Tibial artery (tissue), 4 donors: ENCODE results near the gene MMP2.

ENCODE experiments used
- DNase-seq, 2 donors: peaks; one replicate each; pipeline ENCODE4 v3.0.0-alpha.2; 2019
- H3K27ac ChIP-seq, 2 donors: fragments of 200-600 bp; sonication (generic) in 1 of 2; 1 replicate in 1 of 2; 2 replicates in 1 of 2; pipeline ENCODE4 v1.5.1; 2018 to 2019; ENCODE audit warnings: mild to moderate bottlenecking in 1 of 2
- H3K27me3 ChIP-seq, 2 donors: fragments of 200-600 bp; sonication (generic) in 1 of 2; one replicate each; pipeline versions ENCODE4 v1.5.1 to v1.6.0; 2016 to 2019
- H3K36me3 ChIP-seq, 3 donors: fragments of 200-600 bp; sonication (generic) in 2 of 3; one replicate each; pipeline ENCODE4 v1.5.1; 2016 to 2019; ENCODE audit warnings: mild to moderate bottlenecking in 2 of 3
- H3K4me1 ChIP-seq, 4 donors: fragments of 200-600 bp; sonication (generic) in 2 of 4; 1 replicate in 3 of 4; 2 replicates in 1 of 4; pipeline ENCODE4 v1.5.1; 2016 to 2019
- H3K4me3 ChIP-seq, 2 donors: fragments of 200-600 bp; sonication (generic) in 1 of 2; 1 replicate in 1 of 2; 2 replicates in 1 of 2; pipeline ENCODE4 v1.5.1; 2018 to 2019; ENCODE audit warnings: mild to moderate bottlenecking in 2 of 2
- H3K9me3 ChIP-seq, 3 donors: fragments of 200-600 bp; sonication (generic) in 1 of 3; one replicate each; pipeline ENCODE4 v1.5.1; 2016 to 2019
- intact Hi-C: fragments of 100-400 bp; cut with DNase I; formaldehyde crosslinking; loops from one replicate; pipeline ENCODE4 v1.15.0; 2023; ENCODE audit warnings: low total_unique reads
- TF ChIP-seq, protein P1 (sequence below), 2 experiments: fragments of 200-600 bp in 1 of 2; fragments of 450-650 bp in 1 of 2; IDR thresholded peaks; one replicate each; pipeline ENCODE4 v1.5.1; 2017 to 2019; ENCODE audit warnings: antibody characterized with exemption in 2 of 2, mild to moderate bottlenecking in 1 of 2, moderate library complexity in 1 of 2

MMP2 gene

DNA sequence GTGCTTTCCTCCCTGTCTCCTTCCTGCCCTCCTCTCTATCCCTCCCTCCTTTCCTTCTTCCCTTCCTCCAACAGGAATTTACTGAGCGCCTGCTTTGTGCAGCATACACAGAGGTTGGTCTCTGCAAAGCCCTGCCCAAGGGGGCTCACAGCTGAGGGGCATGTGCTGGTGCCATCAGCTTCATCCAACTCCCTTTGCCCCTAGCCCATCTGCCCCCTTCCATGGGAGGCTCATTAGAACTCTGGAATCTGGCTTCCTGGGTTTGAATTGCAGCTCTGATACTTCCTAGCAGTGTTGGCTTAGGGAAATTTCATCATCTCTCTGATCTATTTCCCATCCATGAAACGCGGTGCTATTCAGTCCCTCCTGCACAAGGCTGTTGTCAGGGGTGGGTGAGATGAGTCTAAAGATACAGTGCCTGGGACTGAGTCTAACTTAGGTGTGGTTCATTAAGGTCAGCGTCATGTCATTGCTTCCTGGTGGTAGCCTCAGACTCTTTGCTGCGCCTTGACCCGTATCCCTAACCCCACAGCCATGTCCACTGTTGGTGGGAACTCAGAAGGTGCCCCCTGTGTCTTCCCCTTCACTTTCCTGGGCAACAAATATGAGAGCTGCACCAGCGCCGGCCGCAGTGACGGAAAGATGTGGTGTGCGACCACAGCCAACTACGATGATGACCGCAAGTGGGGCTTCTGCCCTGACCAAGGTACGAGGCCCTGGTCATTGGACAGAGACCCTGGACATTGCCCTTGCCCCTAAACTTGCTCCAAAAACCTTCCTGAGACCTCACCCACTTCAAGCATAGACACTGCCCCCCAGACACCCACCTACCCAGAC lies 10.3 kb downstream of the MMP2 start:
- Histone ChIP-seq H3K9me3 (no peaks in the 10 kb centered on the region), H3K4me3 (no peak overlapping the region), H3K27ac (no peak overlapping the region), H3K36me3 (peaks cover 4 to 22% (median 20%) of the 10 kb centered on the region in 3 donors), H3K27me3 (no peaks in the 10 kb centered on the region), H3K4me1 (no peaks in the 10 kb centered on the region)
- peak in 1 of 2 donors; percentile 23 for DNase-seq
- TF ChIP-seq, protein P1, sequence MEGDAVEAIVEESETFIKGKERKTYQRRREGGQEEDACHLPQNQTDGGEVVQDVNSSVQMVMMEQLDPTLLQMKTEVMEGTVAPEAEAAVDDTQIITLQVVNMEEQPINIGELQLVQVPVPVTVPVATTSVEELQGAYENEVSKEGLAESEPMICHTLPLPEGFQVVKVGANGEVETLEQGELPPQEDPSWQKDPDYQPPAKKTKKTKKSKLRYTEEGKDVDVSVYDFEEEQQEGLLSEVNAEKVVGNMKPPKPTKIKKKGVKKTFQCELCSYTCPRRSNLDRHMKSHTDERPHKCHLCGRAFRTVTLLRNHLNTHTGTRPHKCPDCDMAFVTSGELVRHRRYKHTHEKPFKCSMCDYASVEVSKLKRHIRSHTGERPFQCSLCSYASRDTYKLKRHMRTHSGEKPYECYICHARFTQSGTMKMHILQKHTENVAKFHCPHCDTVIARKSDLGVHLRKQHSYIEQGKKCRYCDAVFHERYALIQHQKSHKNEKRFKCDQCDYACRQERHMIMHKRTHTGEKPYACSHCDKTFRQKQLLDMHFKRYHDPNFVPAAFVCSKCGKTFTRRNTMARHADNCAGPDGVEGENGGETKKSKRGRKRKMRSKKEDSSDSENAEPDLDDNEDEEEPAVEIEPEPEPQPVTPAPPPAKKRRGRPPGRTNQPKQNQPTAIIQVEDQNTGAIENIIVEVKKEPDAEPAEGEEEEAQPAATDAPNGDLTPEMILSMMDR (IDR thresholded peaks at IDR 0.05) = no peak
- intact Hi-C loops = no loop called here

DNA sequence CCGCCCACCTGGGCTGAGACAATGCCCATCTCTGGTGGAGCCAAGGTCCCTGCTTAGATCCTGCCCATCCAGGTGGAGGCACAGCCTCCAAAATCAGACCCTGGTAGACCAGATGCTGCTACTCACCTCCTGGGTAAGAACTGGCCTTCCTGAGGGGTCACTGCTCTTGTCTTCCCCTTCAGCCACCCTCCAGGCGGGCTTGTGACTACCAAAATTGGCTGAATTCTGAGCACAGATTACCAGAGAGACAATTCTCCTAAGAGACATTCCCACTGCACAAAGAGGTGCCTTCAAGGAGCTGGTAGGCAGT lies 10.9 kb downstream of the MMP2 start:
- Histone ChIP-seq H3K4me1 (peaks cover 0 to 3% (median 0%) of the 10 kb centered on the region in 4 donors), H3K27ac (no peak overlapping the region), H3K4me3 (no peak overlapping the region), H3K36me3 (peaks cover 4 to 20% (median 17%) of the 10 kb centered on the region in 3 donors), H3K9me3 (no peaks in the 10 kb centered on the region), H3K27me3 (no peaks in the 10 kb centered on the region)
- TF ChIP-seq, protein P1 (IDR thresholded peaks at IDR 0.05) = no peak
- intact Hi-C loops = no loop called here
- no peak for DNase-seq

DNA sequence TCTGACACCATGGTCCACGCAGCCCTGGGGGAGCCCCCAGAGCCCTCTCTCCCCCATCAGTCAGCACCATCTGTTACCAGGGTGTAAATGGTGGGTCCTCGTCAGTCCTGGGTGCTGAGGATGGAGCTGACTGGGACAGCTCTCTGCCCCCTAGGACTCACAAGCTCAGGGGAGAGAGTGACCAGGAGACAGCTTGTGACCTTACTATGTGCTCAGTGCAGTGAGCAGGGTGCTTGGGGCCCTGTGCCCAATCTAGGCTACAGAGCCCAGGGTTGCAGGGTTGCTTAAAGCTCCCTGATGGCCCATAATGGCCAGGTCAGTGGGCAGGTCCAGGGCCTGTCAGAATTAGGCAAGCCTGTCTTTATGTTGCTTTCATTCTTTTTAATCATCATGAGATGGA lies 11.3 kb downstream of the MMP2 start:
- peaks cover 4 to 17% (median 14%) of the 10 kb centered on the region in 3 donors for H3K36me3 ChIP-seq
- TF ChIP-seq, protein P1 (IDR thresholded peaks at IDR 0.05) = no peak
- H3K4me3 ChIP-seq = no peak overlapping the region
- peak in 1 of 2 donors; percentile 33 for DNase-seq
- intact Hi-C loops = no loop called here
- H3K4me1 ChIP-seq = peaks cover 0 to 5% (median 0%) of the 10 kb centered on the region in 4 donors
- no peak overlapping the region for H3K27ac ChIP-seq
- no peaks in the 10 kb centered on the region for H3K9me3 ChIP-seq
- H3K27me3 ChIP-seq = no peaks in the 10 kb centered on the region

DNA sequence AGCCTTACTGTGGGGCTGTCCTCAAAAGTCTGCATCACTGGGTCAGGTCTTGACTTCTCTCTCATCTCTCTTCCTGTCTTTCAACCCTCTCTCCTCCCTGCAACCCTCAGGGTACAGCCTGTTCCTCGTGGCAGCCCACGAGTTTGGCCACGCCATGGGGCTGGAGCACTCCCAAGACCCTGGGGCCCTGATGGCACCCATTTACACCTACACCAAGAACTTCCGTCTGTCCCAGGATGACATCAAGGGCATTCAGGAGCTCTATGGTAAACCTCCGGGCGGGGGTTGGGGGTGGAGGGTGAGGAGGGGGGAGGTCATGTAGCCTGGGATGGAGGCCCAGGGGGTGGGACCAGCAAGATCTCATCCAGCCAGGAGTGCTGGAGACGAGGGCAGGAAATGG lies 12.7 kb downstream of the MMP2 start:
- intact Hi-C loops = no loop called here
- peak in 1 of 2 donors; percentile 38 for DNase-seq
- H3K36me3 ChIP-seq = peaks cover 4 to 12% (median 11%) of the 10 kb centered on the region in 3 donors

DNA sequence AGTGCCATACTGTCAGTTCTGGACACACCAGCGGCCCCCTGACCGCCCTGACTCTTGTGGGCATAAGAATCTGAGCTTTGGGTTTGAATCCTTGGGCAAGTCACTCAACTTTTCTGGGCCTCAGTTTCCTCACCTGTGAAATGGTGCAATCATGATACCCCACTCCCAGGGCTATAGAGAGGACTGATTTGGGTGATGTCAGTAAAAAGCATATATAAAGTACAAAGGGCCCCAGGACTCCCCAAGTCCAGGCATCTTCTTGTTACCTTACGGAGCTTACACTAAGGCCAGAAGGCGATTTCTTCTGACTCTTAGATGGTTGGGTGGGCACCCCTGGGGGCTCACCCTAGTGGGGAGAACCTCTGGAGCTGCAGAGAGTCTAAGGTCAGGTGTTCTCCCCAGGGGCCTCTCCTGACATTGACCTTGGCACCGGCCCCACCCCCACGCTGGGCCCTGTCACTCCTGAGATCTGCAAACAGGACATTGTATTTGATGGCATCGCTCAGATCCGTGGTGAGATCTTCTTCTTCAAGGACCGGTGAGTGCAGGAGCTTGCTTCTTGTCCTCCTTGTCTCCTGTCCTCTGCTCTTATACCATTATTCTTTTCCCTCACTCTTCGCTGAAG lies 13.9 kb downstream of the MMP2 start:
- peaks cover 0 to 5% (median 0%) of the 10 kb centered on the region in 4 donors for H3K4me1 ChIP-seq
- DNase-seq = peak in 1 of 2 donors; percentile 24
- intact Hi-C loops = no loop called here

More for the DNA sequence above, 12.7 kb downstream of the MMP2 start:
- H3K27me3 ChIP-seq = no peaks in the 10 kb centered on the region
- H3K4me1 ChIP-seq = peaks cover 0 to 5% (median 0%) of the 10 kb centered on the region in 4 donors
- no peak overlapping the region for H3K27ac ChIP-seq
- H3K4me3 ChIP-seq = no peak overlapping the region
- TF ChIP-seq, protein P1 (IDR thresholded peaks at IDR 0.05) = no peak
- H3K9me3 ChIP-seq = no peaks in the 10 kb centered on the region

More for the DNA sequence above, 13.9 kb downstream of the MMP2 start:
- H3K27ac ChIP-seq = no peak overlapping the region
- H3K27me3 ChIP-seq = no peaks in the 10 kb centered on the region
- TF ChIP-seq, protein P1 (IDR thresholded peaks at IDR 0.05) = no peak
- H3K36me3 ChIP-seq = peaks cover 4 to 17% (median 15%) of the 10 kb centered on the region in 3 donors
- H3K4me3 ChIP-seq = no peak overlapping the region
- H3K9me3 ChIP-seq = no peaks in the 10 kb centered on the region
